Neuronal stem cell (in vitro differentiated cells): Measurements from ENCODE around the gene IKZF5.

Experiments
- DNase-seq: peaks from one replicate; pipeline ENCODE4 v3.0.0-alpha.2; 2013; ENCODE audit warnings: low spot score
- H2AFZ ChIP-seq: one replicate; pipeline ENCODE4 v1.6.1; 2013; ENCODE audit warnings: mild to moderate bottlenecking, low read length, inconsistent platforms
- H2AK5ac ChIP-seq: 2 replicates; pipeline ENCODE4 v1.6.1; 2013; ENCODE audit warnings: low read depth, mild to moderate bottlenecking, inconsistent platforms, low read length, moderate library complexity, mixed read lengths
- H2BK120ac ChIP-seq: 2 replicates; pipeline ENCODE4 v1.6.1; 2013; ENCODE audit warnings: low read depth, mild to moderate bottlenecking, inconsistent platforms, low read length, moderate library complexity, mixed read lengths
- H2BK12ac ChIP-seq: one replicate; pipeline ENCODE4 v1.6.1; 2013; ENCODE audit warnings: low read length, inconsistent platforms
- H2BK15ac ChIP-seq: 2 replicates; pipeline ENCODE4 v1.6.1; 2013; ENCODE audit warnings: mild to moderate bottlenecking, low read length, inconsistent platforms, mixed read lengths
- H2BK5ac ChIP-seq: one replicate; pipeline ENCODE4 v1.6.1; 2013; ENCODE audit warnings: inconsistent platforms, mild to moderate bottlenecking, low read length, moderate library complexity
- H3K14ac ChIP-seq: one replicate; pipeline ENCODE4 v1.6.1; 2013; ENCODE audit warnings: low read length, inconsistent platforms
- H3K18ac ChIP-seq: 2 replicates; pipeline ENCODE4 v1.6.1; 2013; ENCODE audit warnings: low read length, inconsistent platforms
- H3K23ac ChIP-seq: 2 replicates; pipeline ENCODE4 v1.6.1; 2013; ENCODE audit warnings: low read depth, mild to moderate bottlenecking, mixed read lengths, low read length, inconsistent platforms; ENCODE audit not compliant: poor library complexity
- H3K27ac ChIP-seq: replicated peaks from 3 replicates; pipeline ENCODE4 v1.5.1; 2013; ENCODE audit warnings: low read length, inconsistent platforms
- H3K27me3 ChIP-seq, 3 experiments: 2 replicates each; pipeline ENCODE4 v1.6.1; 2013; ENCODE audit warnings: low read length in 3 of 3, mild to moderate bottlenecking in 2 of 3, inconsistent platforms in 1 of 3, low read depth in 1 of 3, mixed read lengths in 1 of 3, moderate library complexity in 1 of 3; ENCODE audit not compliant: control insufficient read depth in 3 of 3, insufficient read depth in 3 of 3
- H3K36me3 ChIP-seq, 2 donors: replicated peaks in 1 of 2; 2 replicates each; pipeline ENCODE4 v1.6.1; 2013; ENCODE audit warnings: low read length in 2 of 2; ENCODE audit not compliant: control insufficient read depth in 2 of 2, insufficient read depth in 2 of 2
- H3K4ac ChIP-seq: 2 replicates; pipeline ENCODE4 v1.6.1; 2013; ENCODE audit warnings: inconsistent platforms, mild to moderate bottlenecking, low read length, moderate library complexity
- H3K4me1 ChIP-seq, 2 donors: 1 replicate in 1 of 2; 2 replicates in 1 of 2; pipeline ENCODE4 v1.6.1; 2013; ENCODE audit warnings: low read length in 2 of 2, low read depth in 1 of 2; ENCODE audit not compliant: control insufficient read depth in 2 of 2, insufficient read depth in 1 of 2
- H3K4me2 ChIP-seq: one replicate; pipeline ENCODE4 v1.6.1; 2013; ENCODE audit warnings: mild to moderate bottlenecking, low read length, inconsistent platforms; ENCODE audit not compliant: insufficient read depth, poor library complexity, severe bottlenecking
- H3K4me3 ChIP-seq, 2 donors: 2 replicates each; pipeline ENCODE4 v1.5.1; 2013; ENCODE audit warnings: low read length in 2 of 2, mild to moderate bottlenecking in 2 of 2, inconsistent platforms in 1 of 2, moderate library complexity in 1 of 2
- H3K79me1 ChIP-seq: one replicate; pipeline ENCODE4 v1.6.1; 2013; ENCODE audit warnings: low read depth, mild to moderate bottlenecking, inconsistent platforms, low read length, moderate library complexity
- H3K9ac ChIP-seq: one replicate; pipeline ENCODE4 v1.6.1; 2013; ENCODE audit warnings: mild to moderate bottlenecking, low read depth, low read length, inconsistent platforms; ENCODE audit not compliant: poor library complexity
- H3K9me3 ChIP-seq, 2 donors: replicated peaks in 1 of 2; 2 replicates each; pipeline versions ENCODE3 to v1.6.1; 2013; ENCODE audit warnings: low read length in 2 of 2, mild to moderate bottlenecking in 2 of 2, inconsistent platforms in 1 of 2, low read depth in 1 of 2, mixed read lengths in 1 of 2, moderate library complexity in 1 of 2; ENCODE audit not compliant: control insufficient read depth in 2 of 2, insufficient read depth in 1 of 2
- H4K8ac ChIP-seq: one replicate; pipeline ENCODE4 v1.6.1; 2013; ENCODE audit warnings: low read depth, mild to moderate bottlenecking, inconsistent platforms, low read length, moderate library complexity
- H4K91ac ChIP-seq: one replicate; pipeline ENCODE4 v1.6.1; 2013; ENCODE audit warnings: low read length, low read depth, mild to moderate bottlenecking, inconsistent platforms; ENCODE audit not compliant: poor library complexity
- WGBS, 2 donors: extraction: QIAGEN DNeasy Blood & Tissue Kit; methylation state at CpG; one replicate each; pipeline ENCODE4 v1.1.7; 2013; ENCODE audit warnings: missing lambda C conversion rate in 2 of 2, mixed read lengths in 1 of 2; ENCODE audit not compliant: insufficient read length in 2 of 2, insufficient replicate concordance in 1 of 2; ENCODE audit errors: extremely low coverage in 2 of 2; 5-methylcytosine and 5-hydroxymethylcytosine counted together

The IKZF5 gene

GRCh38 chr10:122990278-122990677 is 18.3 kb downstream of the IKZF5 start:
- Histone ChIP-seq H3K79me1 (no peaks in the 10 kb centered on the region), H2BK5ac (no peak overlapping the region), H3K4me1 (no peaks in the 10 kb centered on the region), H2BK12ac (no peak overlapping the region), H3K9ac (no peak overlapping the region), H2AK5ac (no peak overlapping the region), H3K27me3 (no peaks in the 10 kb centered on the region), H3K14ac (no peak overlapping the region), H3K36me3 (peaks cover 8 to 74% of the 10 kb centered on the region in 2 donors), H3K9me3 (peaks cover 0 to 3% of the 10 kb centered on the region in 2 donors), H3K4ac (no peak overlapping the region), H2BK15ac (no peak overlapping the region), H4K91ac (no peak overlapping the region), H2AFZ (no peak overlapping the region), H4K8ac (no peak overlapping the region), H2BK120ac (no peak overlapping the region), H3K27ac (no peak overlapping the region), H3K4me2 (no peak overlapping the region), H3K18ac (no peak overlapping the region), H3K4me3 (no peak overlapping the region), H3K23ac (no peak overlapping the region)
- no peak for DNase-seq
- no CpG with 5 or more reads among the region's 5 CpGs for WGBS, 2 donors

GRCh38 chr10:122988501-122988900 is 20.1 kb downstream of the IKZF5 start:
- H4K91ac ChIP-seq, result no peak overlapping the region
- H3K14ac ChIP-seq, result no peak overlapping the region
- no peak overlapping the region for H4K8ac ChIP-seq
- H3K9me3 ChIP-seq, result no peaks in the 10 kb centered on the region
- no peak overlapping the region for H2BK5ac ChIP-seq
- no peak for DNase-seq
- no peak overlapping the region for H3K27ac ChIP-seq
- no peak overlapping the region for H3K18ac ChIP-seq
- H2BK12ac ChIP-seq, result no peak overlapping the region
- no peaks in the 10 kb centered on the region for H3K79me1 ChIP-seq
- no peak overlapping the region for H3K4me3 ChIP-seq
- H2BK15ac ChIP-seq, result no peak overlapping the region
- H3K36me3 ChIP-seq, result peaks cover 0 to 73% of the 10 kb centered on the region in 2 donors
- no CpG with 5 or more reads among the region's 2 CpGs for WGBS, 2 donors
- no peak overlapping the region for H2AFZ ChIP-seq
- H3K4ac ChIP-seq, result no peak overlapping the region
- H2BK120ac ChIP-seq, result no peak overlapping the region
- no peak overlapping the region for H3K4me2 ChIP-seq
- H3K27me3 ChIP-seq, result no peaks in the 10 kb centered on the region
- no peaks in the 10 kb centered on the region for H3K4me1 ChIP-seq
- no peak overlapping the region for H3K23ac ChIP-seq
- no peak overlapping the region for H3K9ac ChIP-seq
- H2AK5ac ChIP-seq, result no peak overlapping the region

- Histone ChIP-seq H3K9me3 (no peaks in the 10 kb centered on the region), H3K79me1 (no peaks in the 10 kb centered on the region), H3K18ac (no peak overlapping the region), H3K36me3 (peaks cover 0 to 57% of the 10 kb centered on the region in 2 donors), H2BK12ac (no peak overlapping the region), H3K27me3 (no peaks in the 10 kb centered on the region), H3K4me3 (no peak overlapping the region), H3K23ac (no peak overlapping the region), H4K8ac (no peak overlapping the region), H2AFZ (no peak overlapping the region), H3K9ac (no peak overlapping the region), H4K91ac (no peak overlapping the region), H2BK120ac (no peak overlapping the region), H2BK15ac (no peak overlapping the region), H3K4me1 (no peaks in the 10 kb centered on the region), H2BK5ac (no peak overlapping the region), H2AK5ac (no peak overlapping the region), H3K27ac (no peak overlapping the region), H3K4ac (no peak overlapping the region), H3K4me2 (no peak overlapping the region), H3K14ac (no peak overlapping the region)
- no peak for DNase-seq
- whole genome bisulfite sequencing, 2 donors, result no CpG with 5 or more reads among the region's 6 CpGs
These were observed 22.3 kb downstream of the IKZF5 start for GRCh38 chr10:122986335-122986734.

- peaks cover 2 to 4% of the 10 kb centered on the region in 2 donors for H3K4me1 ChIP-seq
- no peak overlapping the region for H2AFZ ChIP-seq
- no peak overlapping the region for H3K4ac ChIP-seq
- H2BK5ac ChIP-seq, result no peak overlapping the region
- H3K27me3 ChIP-seq, result no peaks in the 10 kb centered on the region
- WGBS, 2 donors, result no CpG with 5 or more reads among the region's 2 CpGs
- H3K23ac ChIP-seq, result no peak overlapping the region
- H3K79me1 ChIP-seq, result no peaks in the 10 kb centered on the region
- H2BK15ac ChIP-seq, result no peak overlapping the region
- H3K9me3 ChIP-seq, result no peaks in the 10 kb centered on the region
- no peak overlapping the region for H2AK5ac ChIP-seq
- no peak overlapping the region for H2BK120ac ChIP-seq
- H2BK12ac ChIP-seq, result no peak overlapping the region
- no peak overlapping the region for H4K8ac ChIP-seq
- peaks cover 0 to 44% of the 10 kb centered on the region in 2 donors for H3K36me3 ChIP-seq
- no peak overlapping the region for H3K4me3 ChIP-seq
- H3K18ac ChIP-seq, result no peak overlapping the region
- no peak for DNase-seq
- no peak overlapping the region for H3K9ac ChIP-seq
- H3K27ac ChIP-seq, result no peak overlapping the region
- H4K91ac ChIP-seq, result no peak overlapping the region
- no peak overlapping the region for H3K14ac ChIP-seq
- no peak overlapping the region for H3K4me2 ChIP-seq
These were observed 23.9 kb downstream of the IKZF5 start for GRCh38 chr10:122984708-122985107.
